Psoas muscle (tissue), 8 donors: ENCODE results near the gene SH3RF3. TPM values are rescaled to one million over a fixed set of nuclear protein-coding genes. Genes with fewer than 3 reads are reported as not detected.

Experiments used
- ATAC-seq, 4 donors: fragments of 200-7000 bp; cut with Tn5 transposase; one replicate each; pipeline ENCODE4 v1.9.1; 2020; ENCODE audit warnings: moderate library complexity in 3 of 4, mild to moderate bottlenecking in 2 of 4
- DNase-seq, 2 donors: peaks; one replicate each; pipeline ENCODE4 v3.0.0-alpha.2; 2020
- H3K27ac ChIP-seq: fragments of 200-600 bp; one replicate; pipeline ENCODE4 v1.8.0; 2022
- H3K27me3 ChIP-seq, 3 donors: fragments of 200-600 bp in 1 of 3; one replicate each; pipeline versions ENCODE4 v1.6.1 to v1.8.0; 2013 to 2022; ENCODE audit warnings: low read length in 2 of 3, mild to moderate bottlenecking in 2 of 3, moderate library complexity in 1 of 3; ENCODE audit not compliant: insufficient read depth in 3 of 3
- H3K36me3 ChIP-seq, 2 donors: fragments of 200-600 bp in 1 of 2; one replicate each; pipeline versions ENCODE4 v1.6.1 to v1.8.0; 2013 to 2022; ENCODE audit warnings: low read depth in 1 of 2, mild to moderate bottlenecking in 1 of 2, moderate library complexity in 1 of 2; ENCODE audit not compliant: insufficient read depth in 1 of 2
- H3K4me1 ChIP-seq: fragments of 200-600 bp; one replicate; pipeline ENCODE4 v1.8.0; 2022
- H3K4me3 ChIP-seq: fragments of 200-600 bp; one replicate; pipeline ENCODE4 v1.8.0; 2022; ENCODE audit warnings: mild to moderate bottlenecking
- H3K9me3 ChIP-seq: fragments of 200-600 bp; one replicate; pipeline ENCODE4 v1.8.0; 2022
- WGBS, 3 donors: extraction: QIAGEN DNeasy Blood & Tissue Kit; methylation state at CpG; one replicate each; pipeline versions ENCODE4 v1.1.6 to v1.1.7; 2013; 5-methylcytosine and 5-hydroxymethylcytosine counted together
- intact Hi-C, 2 donors: fragments of 100-400 bp; cut with DNase I; formaldehyde crosslinking; loops; one replicate each; pipeline versions ENCODE4 v1.11.0 to v1.14.2; 2022
- polyA plus RNA-seq, 3 donors: library from polyadenylated mRNA; stranded (reverse); fragments of 200-250 nt; gene quantifications; one replicate each; pipeline ENCODE4 v1.2.3, GENCODE V29; 2013
- total RNA-seq, 4 donors: library from RNA; stranded (reverse); fragmentation: NEBNext Ultra II Directional in 2 of 4; extraction: Animal tissue kit (Norgen Biotek cat#: 25700) in 2 of 4; gene quantifications; one replicate each; pipeline versions ENCODE4 v1.2.1 to v1.2.4, GENCODE V29; 2021 to 2023
- TF ChIP-seq, protein P1 (sequence below): fragments of 200-600 bp; IDR thresholded peaks from one replicate; pipeline ENCODE4 v1.8.0; 2022; ENCODE audit warnings: antibody characterized with exemption
- donor health status: healthy with polysubstance abuse.
- donor health status: DM: no; HTN: no; CAD: no; lungs with moderate emphysema.
- donor health status: Bipolar disorder and iron deficiency.
- donor health status: healthy.
- donor health status: DM: yes; HTN: yes; CAD: no.
- donor health status: DM: no; HTN: no; CAD: no.
- donor health status: DM: no; HTN: no; CAD: no.
- donor health status: DM: yes; HTN: yes; CAD: no.

SH3RF3 gene
- total and polyA plus RNA-seq, 7 donors, result 4.6 to 27.0 (median 9.0) TPM

- intact Hi-C loops, result loop anchor here in 1 of 2 donors (5.0 kb wide), 1 partner anchor 53 kb away; no protein-coding TSS in a partner anchor
- peak; percentile 22 to 53 (median 36) for ATAC-seq
- no peak overlapping the region for H3K27ac ChIP-seq
- H3K4me1 ChIP-seq, result peaks cover 44% of the 10 kb centered on the region
- no peak for DNase-seq
- H3K9me3 ChIP-seq, result no peaks in the 10 kb centered on the region
- 14 to 44% (median 15%) methylated on average over 3 of the region's 3 CpGs for WGBS, 3 donors
- TF ChIP-seq, protein P1, sequence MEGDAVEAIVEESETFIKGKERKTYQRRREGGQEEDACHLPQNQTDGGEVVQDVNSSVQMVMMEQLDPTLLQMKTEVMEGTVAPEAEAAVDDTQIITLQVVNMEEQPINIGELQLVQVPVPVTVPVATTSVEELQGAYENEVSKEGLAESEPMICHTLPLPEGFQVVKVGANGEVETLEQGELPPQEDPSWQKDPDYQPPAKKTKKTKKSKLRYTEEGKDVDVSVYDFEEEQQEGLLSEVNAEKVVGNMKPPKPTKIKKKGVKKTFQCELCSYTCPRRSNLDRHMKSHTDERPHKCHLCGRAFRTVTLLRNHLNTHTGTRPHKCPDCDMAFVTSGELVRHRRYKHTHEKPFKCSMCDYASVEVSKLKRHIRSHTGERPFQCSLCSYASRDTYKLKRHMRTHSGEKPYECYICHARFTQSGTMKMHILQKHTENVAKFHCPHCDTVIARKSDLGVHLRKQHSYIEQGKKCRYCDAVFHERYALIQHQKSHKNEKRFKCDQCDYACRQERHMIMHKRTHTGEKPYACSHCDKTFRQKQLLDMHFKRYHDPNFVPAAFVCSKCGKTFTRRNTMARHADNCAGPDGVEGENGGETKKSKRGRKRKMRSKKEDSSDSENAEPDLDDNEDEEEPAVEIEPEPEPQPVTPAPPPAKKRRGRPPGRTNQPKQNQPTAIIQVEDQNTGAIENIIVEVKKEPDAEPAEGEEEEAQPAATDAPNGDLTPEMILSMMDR, result no peak
- no peaks in the 10 kb centered on the region for H3K27me3 ChIP-seq
- H3K4me3 ChIP-seq, result no peak overlapping the region
- H3K36me3 ChIP-seq, result no peaks in the 10 kb centered on the region
Observed at GRCh38 chr2:109178968-109179367, 50.0 kb downstream of the SH3RF3 start.

DNA sequence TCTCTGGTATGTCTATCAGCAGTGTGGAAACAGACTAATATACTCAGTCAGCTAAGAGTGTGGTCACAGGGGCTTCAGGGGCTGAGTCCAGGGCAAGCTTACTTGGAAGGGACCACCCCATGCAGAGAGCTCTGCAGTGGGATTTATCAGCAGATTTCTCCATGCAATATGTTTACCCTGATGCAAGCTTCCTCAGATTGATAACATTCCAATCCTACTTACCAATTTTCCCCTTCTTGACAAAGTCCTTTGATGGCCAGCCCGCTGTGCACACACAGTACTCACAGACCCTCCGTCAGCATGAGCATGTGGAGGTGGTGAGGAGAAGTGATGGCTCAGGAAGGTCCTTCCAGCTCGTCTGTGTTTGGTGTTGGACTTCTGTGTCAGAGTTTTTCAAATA, 51.8 kb downstream of the SH3RF3 start:
- H3K27ac ChIP-seq, result no peak overlapping the region
- DNase-seq (no peak), ATAC-seq (no peak)
- no peaks in the 10 kb centered on the region for H3K9me3 ChIP-seq
- 88 to 95% (median 92%) methylated on average over 3 of the region's 3 CpGs for WGBS, 3 donors
- peaks cover 49% of the 10 kb centered on the region for H3K4me1 ChIP-seq
- TF ChIP-seq, protein P1, result no peak
- intact Hi-C loops, result no loop called here
- no peaks in the 10 kb centered on the region for H3K36me3 ChIP-seq
- no peaks in the 10 kb centered on the region for H3K27me3 ChIP-seq
- H3K4me3 ChIP-seq, result no peak overlapping the region

GRCh38 chr2:109182426-109182825, 53.4 kb downstream of the SH3RF3 start:
- ATAC-seq (no peak), DNase-seq (no peak)
- no peaks in the 10 kb centered on the region for H3K36me3 ChIP-seq
- intact Hi-C loops, result no loop called here
- TF ChIP-seq, protein P1, result no peak
- H3K9me3 ChIP-seq, result no peaks in the 10 kb centered on the region
- H3K27ac ChIP-seq, result no peak overlapping the region
- no peak overlapping the region for H3K4me3 ChIP-seq
- no peaks in the 10 kb centered on the region for H3K27me3 ChIP-seq
- peaks cover 44% of the 10 kb centered on the region for H3K4me1 ChIP-seq
- 94 to 100% (median 97%) methylated on average over 2 of the region's 2 CpGs for WGBS, 3 donors

DNA sequence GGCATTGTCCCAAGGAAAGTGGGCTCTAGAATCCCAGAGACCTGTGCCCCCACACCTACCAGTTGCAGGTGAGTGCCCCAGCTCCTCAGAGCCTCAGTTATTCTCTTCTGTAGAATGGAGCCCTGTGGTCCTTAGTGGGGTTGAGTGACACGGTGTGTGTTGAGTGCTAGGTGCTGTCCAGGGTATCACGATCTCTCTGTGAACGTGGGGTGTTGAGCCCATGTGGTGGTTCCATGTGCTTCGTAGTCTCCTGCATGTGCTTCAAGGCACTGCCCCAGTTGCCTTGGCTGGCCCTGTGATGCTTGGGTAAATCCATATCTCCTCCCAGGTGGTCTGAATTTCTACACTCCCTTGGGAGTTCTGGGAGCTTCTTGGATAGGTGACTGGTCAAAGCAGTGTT, 54.9 kb downstream of the SH3RF3 start:
- no peaks in the 10 kb centered on the region for H3K9me3 ChIP-seq
- intact Hi-C loops, result no loop called here
- 75 to 96% (median 86%) methylated on average over 4 of the region's 4 CpGs for WGBS, 3 donors
- TF ChIP-seq, protein P1, result no peak
- ATAC-seq (no peak), DNase-seq (no peak)
- no peaks in the 10 kb centered on the region for H3K27me3 ChIP-seq
- peak overlapping the region; percentile 83 for H3K27ac ChIP-seq
- no peak overlapping the region for H3K4me3 ChIP-seq
- peaks cover 33% of the 10 kb centered on the region for H3K4me1 ChIP-seq
- no peaks in the 10 kb centered on the region for H3K36me3 ChIP-seq

DNA sequence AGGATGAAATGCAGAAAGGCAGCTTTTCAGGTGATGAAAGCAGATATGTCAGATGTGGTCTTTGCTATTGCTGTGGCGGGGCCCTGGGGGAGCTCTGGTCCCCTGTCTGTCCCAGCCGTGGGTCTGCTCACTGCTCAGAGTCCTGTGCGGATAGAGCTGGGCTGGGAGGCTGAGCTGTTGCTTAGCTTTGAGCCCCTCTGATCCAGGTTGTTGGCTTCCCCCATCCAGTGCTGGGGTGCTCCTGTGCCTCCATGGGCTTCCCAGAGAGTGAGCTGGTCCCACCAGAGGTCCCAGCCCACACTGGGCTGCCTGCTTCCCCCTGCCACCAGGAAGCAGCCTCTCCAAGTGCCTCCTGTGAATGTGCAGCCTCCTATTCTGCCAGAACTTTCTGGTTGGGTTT, 55.4 kb downstream of the SH3RF3 start:
- H3K36me3 ChIP-seq, result no peaks in the 10 kb centered on the region

More for the DNA sequence above, 55.4 kb downstream of the SH3RF3 start:
- H3K9me3 ChIP-seq, result no peaks in the 10 kb centered on the region
- TF ChIP-seq, protein P1, result no peak
- 93 to 95% (median 94%) methylated on average over 3 of the region's 3 CpGs for WGBS, 3 donors
- no peaks in the 10 kb centered on the region for H3K27me3 ChIP-seq
- no peak for DNase-seq
- peak overlapping the region; percentile 83 for H3K27ac ChIP-seq
- peak in 1 of 4 donors; percentile 7 for ATAC-seq
- intact Hi-C loops, result no loop called here
- peaks cover 33% of the 10 kb centered on the region for H3K4me1 ChIP-seq
- H3K4me3 ChIP-seq, result no peak overlapping the region
